Measurements from ENCODE around the gene TRPM3. TPM values are rescaled to one million over a fixed set of nuclear protein-coding genes. Genes with fewer than 3 reads are reported as not detected.

The TRPM3 gene
- total and polyA plus RNA-seq, 9 of the 15 experiments (the other 6 are each of a cell fraction or from before 2014, with no cell fraction given): 0.04 TPM; not detected in 8

GRCh38 chr9:70998962-70999361 lies 122.5 kb downstream of the TRPM3 start:
- 0% methylated on average over 1 of the region's 1 CpG for WGBS (ENCODE audit: insufficient coverage, low coverage, missing lambda C conversion rate)
- Histone ChIP-seq H4K20me1 (replicated peaks; ENCODE audit: control insufficient read depth, insufficient read depth, low read length) (no peaks in the 10 kb centered on the region), H3K36me3 (ENCODE audit: control insufficient read depth, insufficient read depth, low read length) (no peaks in the 10 kb centered on the region), H3K27ac (ENCODE audit: extremely low read depth, low read depth, low read length) (no peak overlapping the region), H3K9me1 (ENCODE audit: control insufficient read depth, insufficient read depth, low read length) (no peaks in the 10 kb centered on the region), H3K9me3 (replicated peaks; ENCODE audit: control insufficient read depth, insufficient read depth, low read depth, low read length) (no peaks in the 10 kb centered on the region), H3K9ac (ENCODE audit: insufficient read depth in 1 of 2, low read depth in 2 of 2, low read length in 2 of 2) (no peak overlapping the region), H3K4me1 (replicated peaks in 1 of 2; ENCODE audit: control insufficient read depth in 2 of 2, insufficient read depth in 2 of 2, low read length in 2 of 2) (no peaks in the 10 kb centered on the region), H2AFZ (ENCODE audit: low read depth, low read length) (no peak overlapping the region), H3K79me2 (ENCODE audit: control insufficient read depth, insufficient read depth, low read length) (no peaks in the 10 kb centered on the region), H3K4me2 (ENCODE audit: insufficient read depth, low read length) (no peak overlapping the region), H3K27me3 (ENCODE audit: control insufficient read depth in 2 of 2, insufficient read depth in 2 of 2, low read length in 2 of 2) (no peaks in the 10 kb centered on the region), H3K4me3 (no peak overlapping the region)
- no peak for ATAC-seq
- TF ChIP-seq MAX (CRISPR knock-in tag; IDR thresholded peaks at IDR 0.05) (no peak), GABPA (tag; conservative IDR thresholded peaks at IDR 0.05; ENCODE audit: low read depth) (no peak), FOXA1 (IDR thresholded peaks at IDR 0.05; ENCODE audit: borderline replicate concordance) (no peak), TEAD4 (IDR thresholded peaks at IDR 0.05; ENCODE audit: low read length) (no peak), TEAD4 (CRISPR knock-in tag; IDR thresholded peaks at IDR 0.05; ENCODE audit: borderline replicate concordance) (no peak), HSF4 (CRISPR knock-in tag; IDR thresholded peaks at IDR 0.05; ENCODE audit: borderline replicate concordance) (no peak), CBX5 (IDR thresholded peaks at IDR 0.05; ENCODE audit: borderline replicate concordance, low read depth) (no peak), ZNF717 (CRISPR knock-in tag; IDR thresholded peaks at IDR 0.05) (no peak)
- TF ChIP-seq, protein P1, sequence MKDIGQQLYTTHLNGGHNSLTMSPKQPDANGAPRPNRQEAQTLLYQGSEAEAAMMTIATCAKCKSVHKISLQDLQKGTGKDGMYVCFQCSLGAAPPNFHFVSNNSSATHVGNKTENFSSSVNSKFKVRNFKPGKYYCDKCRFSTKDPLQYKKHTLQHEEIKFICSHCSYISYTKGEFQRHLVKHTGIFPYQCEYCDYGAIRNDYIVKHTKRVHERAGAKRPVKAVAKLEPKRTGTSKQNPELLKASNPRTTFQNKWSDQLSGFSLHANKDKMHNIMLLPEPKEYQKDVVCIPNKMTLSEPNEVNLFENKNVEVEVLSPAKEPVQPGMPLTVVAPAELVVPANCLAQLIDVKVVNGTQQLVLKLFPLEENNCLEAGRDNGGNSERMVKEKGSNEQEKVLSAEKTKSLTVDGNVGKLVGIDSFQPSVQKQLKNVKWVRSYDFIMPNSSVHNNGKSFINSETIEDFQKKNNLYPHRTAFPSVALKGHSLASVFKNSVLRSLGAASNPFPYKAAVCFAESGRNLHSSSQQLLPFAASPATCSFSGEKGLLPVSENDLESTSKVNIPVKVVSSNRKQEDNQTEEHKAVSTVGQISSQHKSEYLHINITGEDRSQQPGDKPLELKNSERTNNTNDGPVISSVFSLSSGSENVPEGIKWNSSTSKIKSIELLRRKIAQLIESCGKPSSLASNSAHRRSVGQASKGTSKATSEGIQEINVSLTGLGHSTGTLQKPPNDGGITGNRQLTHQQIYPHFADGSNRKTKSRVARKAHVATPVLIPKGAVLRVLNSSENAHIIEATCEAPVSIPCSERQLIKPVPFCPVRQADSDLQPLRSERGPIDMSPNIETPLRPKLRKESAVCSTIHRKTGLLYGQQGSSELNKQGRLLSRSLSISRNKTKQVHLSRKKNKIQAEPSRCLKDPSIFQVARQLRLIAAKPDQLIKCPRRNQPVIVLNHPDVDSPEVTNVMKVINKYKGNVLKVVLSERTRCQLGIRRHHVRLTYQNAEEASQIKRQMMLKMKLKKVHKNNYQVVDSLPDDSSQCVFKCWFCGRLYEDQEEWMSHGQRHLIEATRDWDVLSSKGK (CRISPR knock-in tag; IDR thresholded peaks at IDR 0.05): no peak
- DNase-seq (ENCODE audit: extremely low read depth in 1 of 4, low spot score in 3 of 4): no peak
- intact Hi-C loops (cut with micrococcal nuclease) (no loop called here), in situ Hi-C loops (cut with MboI) (no loop called here)
- ChIA-PET CTCF (ENCODE audit: low intra/inter-chr PET ratio) (no interaction called here), POLR2A (no interaction called here)
- no TSS peak for BruUV-seq (replicated peaks)
- no peak for FAIRE-seq

Measured in K562 (cell line).